ENCODE data around the gene CCDC178. TPM values are rescaled to one million over a fixed set of nuclear protein-coding genes. Genes with fewer than 3 reads are reported as not detected.
"Not testable (repeated sequence)": the region's sequence is repeated elsewhere in the genome, so short reads cannot be mapped to it uniquely, and the experiment has no call there.

CCDC178 gene
- total RNA-seq, 4 donors from 2014 or later, result not detected

DNA sequence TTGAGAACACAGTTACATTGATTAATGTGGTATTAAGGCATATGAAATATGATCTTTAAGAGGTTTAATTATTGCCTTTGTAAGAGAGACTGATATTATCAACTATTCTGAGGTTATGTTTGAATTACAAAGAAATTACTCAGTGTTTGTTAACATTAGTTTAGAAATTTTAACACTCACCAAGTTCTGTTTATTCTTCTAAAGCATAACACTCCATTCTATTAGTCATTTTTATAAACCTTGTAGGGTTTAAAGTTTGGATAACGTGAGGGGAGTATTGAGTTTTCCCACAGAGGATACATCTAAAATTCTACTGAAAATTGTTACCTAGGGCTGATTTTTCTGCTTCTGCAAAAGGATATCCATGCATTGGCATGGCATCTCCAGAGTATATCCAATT, 7.7 kb downstream of the CCDC178 start:
- Histone ChIP-seq H3K27me3 (no peaks in the 10 kb centered on the region), H3K36me3 (no peaks in the 10 kb centered on the region), H3K4me3 (no peak overlapping the region), H3K9me3 (no peaks in the 10 kb centered on the region), H3K4me1 (no peaks in the 10 kb centered on the region), H3K27ac (no peak overlapping the region)
- no peak for DNase-seq
- no peak for TF ChIP-seq POLR2A (IDR thresholded peaks at IDR 0.05)

DNA sequence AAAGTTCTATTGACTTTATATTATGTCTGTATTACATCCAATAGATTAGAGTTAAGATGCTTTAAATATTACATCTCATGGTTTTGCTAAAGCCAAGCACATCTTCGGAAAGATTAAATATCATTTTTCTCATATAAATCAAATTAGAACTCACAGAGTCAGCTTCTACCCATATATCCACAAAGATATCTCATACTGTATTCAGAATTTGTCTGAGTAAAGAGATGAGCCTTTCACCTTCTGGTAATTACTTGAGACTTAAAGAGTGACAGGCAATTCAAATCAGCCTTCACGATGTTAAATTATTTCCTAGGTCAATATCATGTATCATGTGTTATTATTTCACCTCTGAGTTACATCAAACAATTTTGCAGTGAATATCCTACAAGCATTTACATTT, 13.0 kb downstream of the CCDC178 start:
- DNase-seq, result no peak
- Histone ChIP-seq H3K27me3 (no peaks in the 10 kb centered on the region), H3K27ac (no peak overlapping the region), H3K9me3 (no peaks in the 10 kb centered on the region), H3K4me1 (no peaks in the 10 kb centered on the region), H3K36me3 (no peaks in the 10 kb centered on the region), H3K4me3 (no peak overlapping the region)
- TF ChIP-seq, protein P1, sequence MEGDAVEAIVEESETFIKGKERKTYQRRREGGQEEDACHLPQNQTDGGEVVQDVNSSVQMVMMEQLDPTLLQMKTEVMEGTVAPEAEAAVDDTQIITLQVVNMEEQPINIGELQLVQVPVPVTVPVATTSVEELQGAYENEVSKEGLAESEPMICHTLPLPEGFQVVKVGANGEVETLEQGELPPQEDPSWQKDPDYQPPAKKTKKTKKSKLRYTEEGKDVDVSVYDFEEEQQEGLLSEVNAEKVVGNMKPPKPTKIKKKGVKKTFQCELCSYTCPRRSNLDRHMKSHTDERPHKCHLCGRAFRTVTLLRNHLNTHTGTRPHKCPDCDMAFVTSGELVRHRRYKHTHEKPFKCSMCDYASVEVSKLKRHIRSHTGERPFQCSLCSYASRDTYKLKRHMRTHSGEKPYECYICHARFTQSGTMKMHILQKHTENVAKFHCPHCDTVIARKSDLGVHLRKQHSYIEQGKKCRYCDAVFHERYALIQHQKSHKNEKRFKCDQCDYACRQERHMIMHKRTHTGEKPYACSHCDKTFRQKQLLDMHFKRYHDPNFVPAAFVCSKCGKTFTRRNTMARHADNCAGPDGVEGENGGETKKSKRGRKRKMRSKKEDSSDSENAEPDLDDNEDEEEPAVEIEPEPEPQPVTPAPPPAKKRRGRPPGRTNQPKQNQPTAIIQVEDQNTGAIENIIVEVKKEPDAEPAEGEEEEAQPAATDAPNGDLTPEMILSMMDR (IDR thresholded peaks at IDR 0.05), result no peak
- no peak for TF ChIP-seq POLR2A (IDR thresholded peaks at IDR 0.05)

DNA sequence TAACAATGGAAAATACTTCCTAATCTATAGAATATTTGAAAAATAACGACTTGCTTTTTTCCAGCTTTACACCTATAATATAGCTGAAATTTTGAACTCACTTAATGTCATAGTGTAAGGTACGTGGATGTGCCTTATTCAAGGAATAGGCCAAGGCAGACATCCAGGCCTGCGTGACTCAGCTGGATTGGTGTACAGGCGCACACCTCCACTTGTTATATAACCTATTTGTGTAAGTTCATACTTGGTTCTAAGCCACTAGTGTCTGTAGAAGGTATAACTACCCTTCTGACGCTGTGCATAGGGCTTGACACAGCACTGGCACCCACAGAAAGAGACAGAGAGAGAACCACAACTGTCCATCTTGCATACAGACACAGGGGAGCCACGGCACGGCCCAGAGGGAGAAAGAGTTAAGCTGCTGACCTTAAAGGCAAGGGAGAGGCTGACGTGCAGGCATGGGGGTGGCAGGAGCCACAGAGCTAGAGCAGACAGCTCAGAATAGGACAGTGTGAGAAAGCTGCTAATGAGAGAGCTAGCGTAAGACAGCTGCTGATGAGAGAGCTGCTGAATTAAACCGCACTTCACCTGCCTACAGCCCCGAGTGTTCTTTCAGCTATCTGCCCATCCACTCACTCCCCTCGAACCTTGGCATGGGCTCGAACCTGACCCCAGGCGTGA, 16.1 kb downstream of the CCDC178 start:
- H3K27me3 ChIP-seq, result no peaks in the 10 kb centered on the region
- TF ChIP-seq POLR2A (IDR thresholded peaks at IDR 0.05), result no peak
- TF ChIP-seq, protein P1 (IDR thresholded peaks at IDR 0.05), result no peak
- no peak for DNase-seq
- no peak overlapping the region for H3K4me3 ChIP-seq
- no peaks in the 10 kb centered on the region for H3K4me1 ChIP-seq
- H3K9me3 ChIP-seq, result no peaks in the 10 kb centered on the region
- no peak overlapping the region for H3K27ac ChIP-seq
- H3K36me3 ChIP-seq, result no peaks in the 10 kb centered on the region

DNA sequence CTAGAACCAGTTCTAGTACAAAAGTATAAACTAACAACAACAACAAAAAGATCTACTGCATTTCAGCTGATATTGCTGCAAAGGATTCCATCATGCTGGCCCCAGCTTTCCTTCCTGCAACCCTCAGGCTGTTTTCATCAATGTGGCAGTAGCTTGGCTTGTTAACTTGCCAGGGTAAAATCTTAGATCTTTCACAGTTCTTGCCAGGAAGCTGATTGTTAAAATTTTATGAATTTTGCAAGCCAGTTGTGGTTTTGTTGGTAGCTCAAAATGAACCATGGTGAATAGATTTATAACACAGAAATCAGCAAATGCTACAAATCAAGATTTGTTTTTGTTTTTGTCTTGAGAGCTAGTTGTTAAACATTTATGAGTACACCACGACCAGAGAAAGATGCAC, 19.3 kb downstream of the CCDC178 start:
- TF ChIP-seq, protein P1 (IDR thresholded peaks at IDR 0.05), result no peak
- TF ChIP-seq POLR2A (IDR thresholded peaks at IDR 0.05), result no peak
- no peak for DNase-seq
- no peak overlapping the region for H3K27ac ChIP-seq
- H3K27me3 ChIP-seq, result no peaks in the 10 kb centered on the region
- H3K9me3 ChIP-seq, result no peaks in the 10 kb centered on the region
- no peaks in the 10 kb centered on the region for H3K4me1 ChIP-seq
- no peak overlapping the region for H3K4me3 ChIP-seq
- no peaks in the 10 kb centered on the region for H3K36me3 ChIP-seq

DNA sequence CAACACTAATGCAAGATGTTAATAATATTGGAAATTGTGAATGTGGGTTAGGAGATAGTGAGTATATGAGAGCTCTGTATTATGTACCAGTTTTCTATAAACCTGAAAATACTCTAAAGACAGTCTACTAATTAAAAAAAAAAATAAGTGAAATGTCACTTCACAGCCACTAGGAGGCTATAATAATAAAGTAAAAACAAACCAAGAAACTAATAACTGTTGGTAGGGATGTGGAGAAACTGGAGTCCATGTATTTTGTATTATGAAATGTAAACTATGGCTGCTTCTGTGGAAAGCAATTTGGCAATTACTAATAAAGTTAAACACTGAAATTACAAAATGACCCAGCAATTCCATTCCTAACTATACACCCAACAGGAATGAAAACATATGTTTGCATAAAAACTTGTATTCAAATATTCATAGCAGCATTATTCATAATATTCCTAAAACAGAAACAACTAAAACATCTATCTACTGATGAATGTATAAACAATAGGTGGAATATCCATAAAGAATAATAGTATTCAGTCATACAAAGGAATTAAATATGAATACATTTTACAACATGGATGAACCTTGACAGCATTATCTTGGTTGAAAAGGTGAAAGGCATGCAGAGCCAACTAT, 36.2 kb downstream of the CCDC178 start:
- no peak for DNase-seq
- H3K27ac ChIP-seq, result no peak overlapping the region
- H3K9me3 ChIP-seq, result no peaks in the 10 kb centered on the region
- H3K36me3 ChIP-seq, result no peaks in the 10 kb centered on the region
- no peak overlapping the region for H3K4me3 ChIP-seq
- no peaks in the 10 kb centered on the region for H3K27me3 ChIP-seq
- H3K4me1 ChIP-seq, result no peaks in the 10 kb centered on the region
- TF ChIP-seq POLR2A (IDR thresholded peaks at IDR 0.05), result no peak
- TF ChIP-seq, protein P1 (IDR thresholded peaks at IDR 0.05), result peak in 3 of 6 experiments; percentile 19 to 23 (median 20)

DNA sequence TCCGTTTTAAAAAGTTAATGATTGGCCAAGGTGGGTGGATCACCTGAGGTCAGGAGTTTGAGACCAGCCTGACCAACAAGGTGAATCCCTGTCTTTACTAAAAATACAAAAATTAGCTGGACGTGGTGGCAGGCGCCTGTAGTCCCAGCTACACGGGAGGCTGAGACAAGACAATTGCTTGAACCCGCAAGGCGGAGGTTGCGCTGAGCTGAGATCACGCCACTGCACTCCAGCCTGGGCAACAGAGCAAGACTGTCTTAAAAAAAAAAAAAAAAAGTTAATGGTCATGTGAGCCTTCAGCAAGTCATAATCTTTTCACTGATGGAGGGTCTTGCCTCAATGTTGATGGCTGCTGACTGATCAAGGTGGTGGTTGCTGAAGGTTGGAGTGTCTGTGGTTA, 41.6 kb downstream of the CCDC178 start:
- not testable (repeated sequence) for H3K27ac ChIP-seq, H3K9me3 ChIP-seq, H3K36me3 ChIP-seq

More for the DNA sequence above, 41.6 kb downstream of the CCDC178 start:
- H3K4me1 ChIP-seq, H3K4me3 ChIP-seq, DNase-seq, H3K27me3 ChIP-seq: not testable (repeated sequence)
